Activated CD8-positive, alpha-beta memory T cell treated with anti-CD3 and anti-CD28 coated beads, Interleukin-2, amount 50 U/mL, for 48 hours (primary cell): ENCODE results near the gene OSM.

Source experiments
- DNase-seq: peaks from one replicate; pipeline ENCODE4 v3.0.0-alpha.2; 2020

The OSM gene

DNA sequence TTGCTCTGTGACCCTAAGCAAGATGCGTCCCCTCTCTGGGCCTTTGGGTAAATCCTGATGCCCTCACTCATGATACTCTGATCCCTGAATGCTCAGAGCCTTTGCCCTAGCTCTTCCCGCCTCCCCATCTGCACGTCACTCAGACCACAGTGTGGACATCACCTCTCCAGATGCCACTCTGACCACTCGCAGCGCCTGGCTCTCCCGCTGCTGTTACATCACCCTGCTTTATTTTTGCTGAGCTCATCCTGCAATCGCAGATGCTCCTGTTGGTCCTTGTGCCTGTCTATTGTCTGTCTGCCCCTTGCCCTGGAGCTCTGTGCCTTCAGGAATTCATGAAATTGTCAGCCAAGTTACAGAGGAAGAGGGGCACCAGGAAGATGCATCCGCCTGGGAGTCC lies 5.5 kb downstream of the OSM start:
- no peak for DNase-seq

DNA sequence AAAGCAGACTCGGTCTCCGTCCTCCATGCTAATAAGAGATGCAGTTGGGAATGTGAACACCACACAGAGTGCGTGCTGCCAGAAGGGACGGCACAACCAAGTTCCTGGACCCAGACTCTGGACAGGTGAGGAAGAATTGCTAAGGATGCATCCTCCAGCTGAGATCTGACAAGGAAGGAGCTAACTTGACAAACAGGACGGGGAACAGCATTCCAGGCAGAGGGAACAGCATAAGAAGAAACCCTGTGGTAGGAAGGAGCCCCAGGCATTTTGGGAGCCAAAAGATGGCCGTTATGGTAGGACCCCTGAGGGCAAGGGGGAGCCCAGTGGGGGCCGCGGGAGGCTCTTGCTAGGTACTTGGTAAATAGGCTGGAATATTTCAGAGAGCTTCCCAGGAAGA lies 6.0 kb downstream of the OSM start:
- DNase-seq, result no peak

DNA sequence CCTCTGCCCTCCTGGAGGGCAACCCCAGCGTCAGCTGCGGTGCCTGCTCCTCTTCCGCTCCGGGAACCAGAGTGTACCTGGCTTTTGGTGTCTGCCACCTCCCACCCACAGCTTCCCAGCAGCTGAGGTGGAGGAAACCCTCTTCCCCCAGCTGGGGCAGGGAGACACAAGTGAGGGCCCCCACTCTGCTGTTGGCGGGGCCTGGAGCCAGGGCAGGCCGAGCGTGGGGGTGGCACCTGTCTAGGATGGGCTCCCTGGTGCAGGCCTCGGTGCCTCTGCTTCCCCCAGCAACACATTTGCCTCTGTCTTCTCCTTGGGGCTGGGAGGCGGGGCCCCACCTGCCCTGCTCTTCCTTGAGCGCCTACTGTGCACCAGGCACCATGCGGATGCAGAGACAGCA lies 6.4 kb downstream of the OSM start:
- no peak for DNase-seq

DNA sequence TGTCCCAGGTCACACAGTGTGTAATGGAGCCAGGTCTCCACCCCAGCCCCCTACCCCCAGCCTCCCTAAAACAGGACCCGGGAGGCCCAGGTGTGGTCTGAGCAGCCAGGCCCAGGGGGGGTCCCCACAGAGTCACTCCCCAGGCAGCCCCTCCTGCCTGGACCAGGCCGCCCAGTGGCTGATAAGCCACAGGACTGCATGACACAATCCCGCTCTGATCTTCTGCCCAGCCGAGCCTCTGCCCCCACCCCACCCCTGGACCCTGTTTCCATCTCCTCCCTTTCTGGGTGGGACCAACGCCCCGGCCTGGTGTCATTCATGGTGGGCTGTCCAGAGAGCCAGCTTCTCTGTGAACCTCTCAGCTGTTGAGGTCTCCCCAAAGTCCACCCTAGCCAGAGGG lies 12.3 kb downstream of the OSM start:
- DNase-seq, result no peak

DNA sequence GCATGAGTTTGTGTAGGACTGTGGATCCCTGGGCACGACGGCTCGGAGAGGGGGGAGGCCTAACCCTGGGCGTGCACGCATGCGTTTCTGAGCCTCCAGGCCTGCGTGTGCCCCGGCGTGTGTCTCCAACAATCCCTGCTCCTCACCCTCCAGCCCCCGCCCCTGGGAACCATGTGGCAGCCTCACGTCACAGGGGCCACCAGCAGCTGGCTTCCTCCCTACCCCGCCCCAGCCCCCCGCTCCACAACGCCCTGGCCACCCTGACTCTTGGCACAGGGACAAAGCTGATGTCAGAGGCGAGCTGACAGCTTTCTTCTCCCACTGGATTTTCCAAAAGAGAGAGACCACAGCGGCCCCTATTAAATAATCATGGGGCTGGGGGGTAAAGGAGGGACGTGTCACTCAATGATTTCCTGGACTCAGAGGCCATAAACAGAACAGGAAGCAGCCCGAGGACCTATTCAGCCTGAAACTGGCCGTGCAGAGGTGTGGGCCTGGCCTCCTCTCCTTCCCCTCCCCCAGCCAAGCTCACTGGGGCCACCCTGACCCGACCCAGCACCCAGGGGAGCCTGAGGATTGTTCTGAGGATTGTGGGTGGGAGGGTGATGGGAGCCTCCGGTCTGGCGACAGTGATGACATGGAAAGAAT lies 13.3 kb downstream of the OSM start:
- no peak for DNase-seq

DNA sequence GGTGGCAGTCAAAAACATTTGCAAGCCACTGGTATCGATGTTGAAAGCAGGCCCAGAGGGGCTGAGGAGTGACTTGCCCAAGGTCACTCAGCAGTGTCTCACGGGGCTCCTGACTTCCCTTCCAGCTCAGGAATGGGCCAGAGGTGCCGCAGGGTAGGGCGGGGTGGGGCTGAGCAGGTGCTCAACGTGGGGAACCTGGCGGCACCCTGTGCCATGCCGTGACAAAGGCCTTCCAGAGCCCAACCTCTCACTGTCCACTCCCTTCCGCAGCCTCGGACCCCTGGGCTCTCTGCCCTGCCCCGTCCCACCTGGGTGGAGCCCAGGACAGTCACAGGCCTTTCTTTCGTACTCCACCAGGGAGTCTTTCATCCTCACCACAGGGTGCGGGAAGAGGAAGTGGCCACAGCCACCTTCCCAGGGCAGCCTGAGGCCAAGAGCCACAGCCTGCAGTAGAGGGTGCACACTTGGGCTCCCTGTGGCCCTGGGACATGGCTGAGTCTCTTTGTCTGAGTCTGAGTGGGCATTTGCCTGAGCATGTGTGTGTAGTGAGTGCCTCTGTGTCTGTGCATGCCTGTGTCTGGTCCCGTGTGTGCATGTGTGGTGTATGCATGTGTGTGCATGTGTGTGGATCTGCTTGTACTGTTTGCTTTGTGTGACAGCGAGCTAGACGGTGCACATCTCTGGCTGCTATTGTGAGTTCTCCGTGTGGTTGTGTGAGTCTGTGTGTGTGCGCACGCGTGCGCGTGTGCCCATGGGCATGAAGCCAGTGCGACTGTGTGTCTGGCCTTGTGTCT lies 14.0 kb downstream of the OSM start:
- no peak for DNase-seq

DNA sequence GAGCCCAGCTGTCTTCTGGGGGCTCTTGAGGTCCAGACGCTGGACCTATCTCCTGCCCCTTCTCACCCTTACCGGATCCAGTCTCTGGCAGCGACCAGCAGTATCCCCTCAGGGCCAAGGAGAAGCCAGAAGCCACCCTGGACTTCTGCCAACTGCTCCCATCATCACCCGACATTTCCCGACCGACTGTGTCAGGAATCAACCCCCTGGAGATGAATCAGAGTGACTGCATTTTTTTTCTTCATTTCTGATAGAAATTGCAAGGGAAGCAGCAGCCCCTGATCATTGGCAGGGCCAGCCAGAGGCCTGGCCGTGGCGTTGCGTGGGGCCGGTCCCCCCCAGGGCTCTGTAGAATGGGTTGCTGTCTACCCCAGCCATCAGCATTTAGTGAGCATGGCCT lies 14.9 kb downstream of the OSM start:
- DNase-seq, result no peak

DNA sequence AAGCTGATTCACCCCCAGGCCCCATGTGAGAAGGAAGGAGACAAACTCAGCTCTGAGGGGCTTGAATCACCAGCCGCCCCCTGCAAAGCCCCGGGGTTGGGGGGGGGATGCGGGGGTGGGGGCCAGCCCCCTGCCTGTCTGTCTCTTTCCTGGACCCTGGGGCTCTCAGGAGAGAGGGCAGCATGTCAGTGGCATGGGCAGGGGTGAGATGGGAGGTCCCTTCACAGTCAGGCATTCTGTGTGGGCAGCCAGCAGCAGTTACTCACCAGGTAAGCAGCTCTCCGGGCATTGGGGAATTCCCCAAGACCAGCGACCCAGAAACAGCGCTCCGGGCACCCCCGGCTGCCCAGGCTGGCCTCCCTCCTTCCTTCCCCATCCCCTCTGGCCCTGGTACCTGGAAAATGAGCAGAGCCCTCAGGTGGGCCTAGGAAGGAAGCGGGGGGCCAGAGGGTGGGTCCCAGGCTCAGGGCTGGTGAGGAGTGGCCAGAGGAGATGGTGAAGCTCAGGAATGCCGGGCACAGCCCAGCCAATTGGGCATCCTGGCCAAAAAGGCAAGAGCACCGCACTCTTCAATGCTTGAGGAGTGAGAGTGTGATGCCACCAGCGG lies 15.9 kb downstream of the OSM start:
- peak; percentile 76 for DNase-seq

DNA sequence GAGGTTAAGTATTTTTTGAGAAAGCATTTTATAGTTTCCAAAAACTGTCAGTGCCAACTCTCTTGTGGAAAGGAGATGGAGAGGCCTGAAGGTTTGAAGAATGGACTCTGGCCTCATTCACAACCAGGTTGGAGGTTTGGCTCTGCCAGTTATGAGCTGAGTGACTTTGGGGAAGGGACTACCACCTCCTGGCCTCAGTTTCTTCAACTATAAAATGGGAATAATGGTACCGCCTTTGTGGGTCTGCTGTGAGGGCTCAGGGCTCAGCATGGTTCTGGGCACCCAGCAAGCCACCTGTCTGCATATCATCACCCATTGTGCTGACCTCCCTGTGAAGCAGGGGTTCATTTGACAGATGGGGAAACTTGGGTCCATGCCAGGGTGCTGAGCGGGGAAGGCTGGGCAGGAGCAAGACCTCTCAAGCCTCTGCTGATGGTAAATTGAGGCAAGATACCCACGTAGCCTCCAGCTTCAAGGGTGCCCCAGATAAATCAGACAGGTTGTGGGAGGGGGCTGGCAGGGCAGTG lies 16.5 kb downstream of the OSM start:
- DNase-seq, result no peak

DNA sequence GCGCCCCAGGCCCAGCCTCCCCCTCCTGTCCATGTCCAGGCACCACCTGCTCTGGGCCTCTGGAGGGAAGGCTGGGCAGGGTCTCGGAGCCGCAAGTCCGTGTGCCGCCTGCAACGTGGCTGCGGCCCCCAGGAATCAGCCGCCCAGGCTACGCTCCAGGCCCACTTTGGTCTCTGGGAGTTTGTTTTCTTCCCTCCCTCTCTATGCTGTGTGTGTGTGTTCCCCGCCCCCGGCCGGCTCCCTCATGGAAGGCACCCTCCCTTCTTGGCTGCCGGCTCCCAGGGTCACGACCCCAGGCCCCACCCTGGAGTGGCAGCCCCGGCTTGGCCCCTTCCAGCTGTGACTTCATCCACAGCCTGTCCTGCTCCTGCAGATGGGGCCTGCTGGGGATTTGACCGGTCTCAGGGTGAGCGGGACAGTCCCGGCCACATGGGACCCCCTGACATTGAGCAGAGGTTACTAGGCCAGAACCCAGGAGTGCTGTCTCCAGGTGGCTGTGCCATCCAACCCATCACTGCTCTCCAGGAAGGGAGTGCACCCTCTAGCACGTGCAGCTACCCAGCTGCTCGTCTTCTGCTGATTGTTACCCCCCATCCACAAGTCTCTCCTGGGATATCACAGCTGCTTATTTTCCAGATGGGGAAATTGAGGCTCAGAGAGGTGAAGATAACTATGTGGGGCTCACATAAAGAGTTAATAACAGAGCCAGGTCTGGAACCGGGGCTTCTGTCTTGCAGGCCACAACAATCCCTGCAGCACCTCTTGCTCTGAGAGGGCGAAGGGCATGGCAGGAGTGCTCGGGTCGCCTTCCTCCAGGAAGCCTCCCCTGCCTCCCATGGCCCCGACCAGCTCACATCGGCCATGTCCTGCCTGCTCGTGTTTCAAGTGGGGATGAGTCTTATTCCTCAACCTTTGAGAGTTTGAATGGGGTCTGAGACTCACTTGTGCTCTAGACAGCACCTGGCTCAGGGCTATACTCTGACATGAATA lies 17.3 kb downstream of the OSM start:
- DNase-seq, result no peak

DNA sequence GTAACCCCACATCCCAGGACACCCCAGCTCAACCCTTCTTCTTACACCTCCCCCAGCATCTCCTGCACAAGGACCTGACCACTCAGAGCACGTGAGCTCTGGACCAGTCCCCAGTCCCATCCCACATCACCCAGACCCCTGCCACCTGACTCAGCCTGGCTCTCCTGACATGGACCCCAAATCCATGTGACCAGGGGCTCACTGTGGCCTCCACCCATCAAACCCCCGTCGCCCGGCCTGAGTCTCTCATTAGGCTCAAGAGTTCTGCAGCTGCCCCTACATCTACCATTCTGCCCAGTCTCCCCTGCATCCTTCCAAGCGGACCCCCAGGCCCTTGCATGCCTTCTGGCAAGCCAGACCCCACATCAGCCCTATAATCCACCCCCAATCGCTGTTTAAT lies 18.2 kb downstream of the OSM start:
- DNase-seq, result no peak

DNA sequence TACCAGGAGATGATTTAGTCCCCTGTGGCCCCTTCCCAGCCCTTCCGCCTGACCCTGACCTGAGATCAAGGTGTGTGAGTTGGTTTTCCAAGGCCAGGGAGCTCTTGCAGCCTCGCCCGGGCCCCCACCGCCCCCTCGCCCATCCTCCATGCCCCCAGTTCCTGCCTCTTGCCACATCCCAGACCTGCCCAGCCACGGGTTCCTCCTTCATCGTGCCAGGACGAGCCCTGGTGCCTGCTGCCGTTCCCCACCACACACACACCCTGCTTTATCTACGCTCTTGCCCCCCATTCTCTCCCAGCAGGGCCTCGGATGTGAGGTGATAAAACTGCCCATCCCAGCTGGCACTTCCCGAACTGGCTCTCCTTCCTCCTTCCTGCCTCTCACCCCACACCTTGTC lies 18.7 kb downstream of the OSM start:
- DNase-seq, result no peak

DNA sequence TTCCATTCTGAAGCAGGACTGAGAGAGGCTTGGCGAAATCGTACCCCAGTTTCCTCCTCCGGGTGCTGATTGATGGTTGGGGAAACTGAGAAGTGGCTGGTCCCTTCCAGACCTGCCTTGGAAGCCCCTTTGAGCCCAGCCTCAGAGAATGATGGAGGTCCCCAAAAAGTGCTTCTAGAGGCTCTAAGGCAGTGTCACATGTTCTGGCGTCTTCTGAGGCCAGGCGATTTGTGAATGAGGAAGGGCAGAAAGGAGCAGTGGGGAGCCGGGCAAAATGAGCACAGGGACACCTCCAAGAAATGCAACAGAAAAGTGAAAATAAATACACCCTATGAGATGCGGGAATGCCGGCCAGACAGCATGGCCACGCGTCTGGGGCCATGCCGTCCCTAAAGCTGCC lies 19.1 kb downstream of the OSM start:
- no peak for DNase-seq

DNA sequence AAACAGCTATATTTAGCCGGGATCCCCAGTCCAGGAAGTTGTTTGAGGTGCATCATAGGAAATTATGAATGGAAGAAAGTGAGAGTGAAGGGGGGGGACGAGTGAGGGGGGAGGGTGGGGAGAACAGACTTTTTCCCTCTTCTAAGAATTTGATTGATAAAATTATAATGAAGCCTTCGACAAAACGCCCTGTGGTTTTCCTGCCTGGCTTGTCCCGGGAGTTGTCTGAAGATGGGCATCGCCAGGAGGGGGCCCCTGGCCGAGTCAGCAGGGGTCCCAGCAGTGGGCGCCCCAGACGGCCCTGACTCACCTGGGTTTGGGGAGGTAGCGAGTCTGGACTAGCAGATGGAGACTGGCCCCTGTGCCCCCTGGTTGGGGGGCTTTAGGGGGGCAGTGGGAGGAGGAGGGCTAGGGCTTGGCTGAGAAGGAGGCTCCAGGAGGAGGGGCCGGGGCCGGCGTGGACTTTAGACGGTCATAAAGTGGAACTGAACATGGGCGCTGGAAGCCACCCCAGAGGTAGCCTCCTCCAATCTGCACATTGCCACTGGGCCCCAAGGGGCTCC lies 19.8 kb downstream of the OSM start:
- DNase-seq, result peak; percentile 76

DNA sequence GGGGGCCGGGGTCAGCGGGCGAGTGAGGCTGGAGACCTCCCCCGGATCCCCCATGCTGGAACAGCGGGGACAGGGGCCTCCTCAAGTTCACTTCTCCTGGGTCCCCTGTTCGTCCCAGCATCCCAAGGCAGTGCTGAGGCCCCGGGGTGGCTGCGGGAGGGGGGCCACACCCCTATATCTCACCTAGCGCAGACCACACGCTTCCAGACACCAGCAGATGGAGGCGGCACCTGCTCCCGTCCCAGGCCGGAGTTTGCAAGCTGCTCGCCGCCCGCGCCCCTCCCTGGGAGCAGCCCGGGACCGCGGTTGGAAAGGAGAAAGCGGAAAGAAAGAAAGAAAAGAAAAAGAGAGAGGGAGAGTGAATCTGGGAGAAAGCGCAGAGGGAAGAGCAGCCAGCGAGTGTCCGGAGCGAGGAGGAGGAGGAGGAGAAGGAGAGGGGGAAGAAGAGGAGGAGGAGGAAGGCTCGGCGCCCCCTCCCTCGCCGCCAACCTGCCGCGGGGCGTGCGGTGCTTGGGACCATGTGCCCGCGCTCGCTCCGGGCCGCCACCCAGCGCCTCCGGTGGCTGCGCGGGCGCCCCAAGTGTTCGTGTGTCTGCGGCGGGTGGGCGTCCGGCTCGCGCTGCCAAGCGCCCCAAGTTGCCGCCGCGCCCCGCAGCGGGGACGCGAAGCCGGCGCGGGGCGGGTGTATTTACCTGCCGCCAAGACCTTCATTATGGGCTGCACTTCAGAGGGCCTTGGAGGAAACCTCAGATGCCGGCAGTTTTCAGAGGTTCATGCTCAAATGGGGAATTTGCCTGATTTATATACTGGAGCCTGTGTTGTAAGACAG lies 20.5 kb downstream of the OSM start, which contains the start of gene LIF:
Gene LIF (minus strand): TSS at position 775 of the 829 bp plus-strand sequence. CDS start 64 bp downstream, at position 711.
- peak; percentile 82 for DNase-seq

DNA sequence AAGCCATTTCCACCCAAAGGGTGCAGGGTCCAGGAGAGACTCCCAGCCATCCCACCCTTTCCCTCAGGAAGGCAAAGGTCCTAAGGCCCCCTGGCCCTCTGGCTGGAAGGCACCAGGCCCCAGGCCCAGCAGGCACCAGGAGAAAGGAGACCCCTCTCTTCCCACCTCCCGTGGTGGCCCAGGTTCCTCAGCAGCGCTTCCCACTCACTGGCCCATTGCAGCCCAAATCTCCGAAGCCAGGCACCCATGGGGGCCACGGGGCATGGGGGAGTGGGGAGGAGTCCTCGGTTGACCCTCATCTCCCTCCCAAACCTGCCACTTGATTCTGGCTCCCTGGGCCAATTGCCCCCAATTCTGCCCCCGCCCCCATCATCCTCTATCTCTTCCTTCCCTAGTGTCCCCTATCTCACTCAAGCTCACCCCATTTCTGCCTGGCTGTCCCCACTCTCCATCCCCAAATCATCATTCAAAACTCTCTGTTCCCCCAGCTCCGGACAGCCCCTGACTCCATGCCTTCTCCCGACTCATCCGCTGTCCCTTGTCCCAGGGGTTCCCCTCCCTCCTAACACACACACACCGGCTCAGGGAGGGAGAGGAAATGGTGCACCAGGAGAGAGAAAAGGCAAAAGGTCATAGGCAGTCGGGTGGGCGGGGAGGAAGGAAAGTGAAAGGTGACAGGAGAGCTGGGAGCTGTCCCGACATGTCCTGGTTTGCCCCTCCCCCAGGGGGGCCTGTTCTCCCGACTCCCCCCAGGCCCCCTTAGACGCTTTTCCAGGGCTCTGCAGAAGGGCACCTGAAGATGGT lies 21.3 kb downstream of the OSM start:
- no peak for DNase-seq

DNA sequence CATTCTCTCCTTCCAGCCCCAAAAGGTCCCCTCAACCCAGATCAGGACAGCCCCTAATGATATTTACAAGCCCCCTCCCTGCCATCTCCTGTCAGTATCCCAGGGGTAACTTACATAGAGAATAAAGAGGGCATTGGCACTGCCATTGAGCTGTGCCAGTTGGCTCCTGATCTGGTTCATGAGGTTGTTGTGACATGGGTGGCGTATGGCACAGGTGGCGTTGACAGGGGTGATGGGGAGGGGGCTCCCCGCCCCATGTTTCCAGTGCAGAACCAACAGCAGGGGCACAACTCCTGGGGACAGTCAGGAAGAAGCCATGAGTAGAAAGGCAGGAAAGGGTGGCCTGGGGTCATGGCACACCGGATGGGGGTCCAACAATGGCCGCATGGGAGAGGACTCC lies 22.0 kb downstream of the OSM start:
- DNase-seq, result no peak

DNA sequence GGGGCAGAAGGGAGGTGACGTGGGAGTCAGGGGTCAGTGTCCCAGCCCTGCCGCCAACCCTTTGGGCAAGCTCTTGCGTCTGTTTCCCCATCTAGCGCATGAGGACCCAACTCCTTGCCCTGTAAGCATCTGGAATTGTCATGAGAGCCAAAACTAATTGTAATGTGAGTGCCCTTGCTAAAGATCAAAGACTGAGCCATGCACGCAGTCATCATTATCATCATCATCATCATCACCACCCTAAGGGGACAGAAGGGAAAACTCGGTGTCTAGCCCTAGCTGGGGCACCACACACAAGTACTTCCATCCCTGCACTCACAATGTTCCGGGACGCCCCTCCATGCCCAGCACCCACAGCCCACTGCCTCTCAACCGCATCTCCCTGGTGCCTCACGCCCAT lies 22.6 kb downstream of the OSM start:
- DNase-seq, result no peak

DNA sequence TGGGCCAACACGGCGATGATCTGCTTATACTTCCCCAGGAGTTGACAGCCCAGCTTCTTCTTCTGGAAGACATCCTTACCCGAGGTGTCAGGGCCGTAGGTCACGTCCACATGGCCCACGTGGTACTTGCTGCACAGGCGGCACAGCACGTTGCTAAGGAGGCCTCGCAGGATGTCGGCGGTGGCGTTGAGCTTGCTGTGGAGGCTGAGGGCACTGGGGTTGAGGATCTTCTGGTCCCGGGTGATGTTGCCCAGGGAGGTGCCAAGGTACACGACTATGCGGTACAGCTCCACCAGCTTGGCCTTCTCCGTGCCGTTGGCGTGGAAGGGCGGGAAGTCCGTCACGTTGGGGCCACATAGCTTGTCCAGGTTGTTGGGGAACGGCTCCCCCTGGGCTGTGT lies 23.0 kb downstream of the OSM start:
- DNase-seq, result no peak

DNA sequence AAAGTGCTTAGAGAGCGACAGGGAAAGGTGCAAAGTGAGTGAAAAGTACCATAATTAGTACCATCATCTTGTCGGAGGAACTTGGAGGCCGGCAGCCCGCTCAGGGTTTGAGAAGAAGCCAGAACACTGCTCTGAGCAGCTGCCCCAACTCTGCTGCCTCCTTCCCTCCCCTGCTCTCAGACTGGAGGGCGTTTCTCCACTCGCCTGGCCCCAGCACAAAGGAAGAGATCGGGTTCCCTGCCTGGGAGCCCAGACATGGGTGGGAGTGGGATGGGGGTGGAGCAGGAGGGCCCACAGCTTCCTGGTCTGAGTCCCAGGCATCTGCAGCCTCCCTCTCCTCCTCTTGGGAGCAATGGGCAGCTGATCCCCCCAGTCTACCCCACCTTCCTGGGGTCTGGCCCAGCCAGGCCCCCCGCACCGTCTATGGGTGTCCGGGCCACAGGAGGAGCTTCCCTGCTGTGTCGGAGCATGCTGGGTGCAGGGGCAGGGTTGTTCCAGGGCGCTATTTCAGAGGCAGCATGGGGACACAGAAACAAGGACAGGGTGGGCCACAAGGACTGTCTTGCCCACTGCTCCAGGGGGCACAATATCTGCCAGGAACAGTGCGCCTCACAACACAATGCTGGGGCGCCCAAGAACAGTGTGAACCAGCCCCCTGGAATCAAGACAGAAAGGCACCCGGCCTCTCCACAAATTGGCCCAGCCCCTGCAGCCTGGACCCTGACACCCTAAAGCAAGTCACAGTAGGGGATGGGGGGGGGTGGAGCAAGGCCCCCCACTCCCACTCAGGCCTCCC lies 24.9 kb downstream of the OSM start:
- DNase-seq, result no peak
